IPS-18a (cell line): Measurements from ENCODE around the gene MAML2.

Experiments
- H3K27ac ChIP-seq: one replicate; pipeline ENCODE4 v1.5.1; 2013; ENCODE audit warnings: low read length
- H3K27me3 ChIP-seq: one replicate; pipeline ENCODE4 v1.6.1; 2013; ENCODE audit warnings: mild to moderate bottlenecking, low read length; ENCODE audit not compliant: control insufficient read depth, insufficient read depth
- H3K36me3 ChIP-seq: one replicate; pipeline ENCODE4 v1.6.1; 2013; ENCODE audit warnings: low read depth, low read length; ENCODE audit not compliant: control insufficient read depth
- H3K4me1 ChIP-seq: one replicate; pipeline ENCODE4 v1.6.1; 2013; ENCODE audit warnings: low read depth, low read length; ENCODE audit not compliant: control insufficient read depth
- H3K4me3 ChIP-seq: one replicate; pipeline ENCODE4 v1.5.1; 2013; ENCODE audit warnings: low read length
- H3K9ac ChIP-seq: one replicate; pipeline ENCODE4 v1.6.1; 2013; ENCODE audit warnings: mild to moderate bottlenecking, low read length, moderate library complexity
- H3K9me3 ChIP-seq: one replicate; pipeline ENCODE4 v1.6.1; 2013; ENCODE audit warnings: low read depth, low read length; ENCODE audit not compliant: control insufficient read depth

The MAML2 gene

GRCh38 chr11:96214777-96215109 lies 128.3 kb downstream of the MAML2 start:
- H3K27me3 ChIP-seq, result no peaks in the 10 kb centered on the region
- H3K36me3 ChIP-seq, result no peaks in the 10 kb centered on the region
- no peak overlapping the region for H3K9ac ChIP-seq
- no peaks in the 10 kb centered on the region for H3K9me3 ChIP-seq
- no peak overlapping the region for H3K27ac ChIP-seq
- no peak overlapping the region for H3K4me3 ChIP-seq
- H3K4me1 ChIP-seq, result no peaks in the 10 kb centered on the region

GRCh38 chr11:96213500-96213899 lies 129.5 kb downstream of the MAML2 start:
- Histone ChIP-seq H3K9me3 (no peaks in the 10 kb centered on the region), H3K9ac (no peak overlapping the region), H3K4me3 (no peak overlapping the region), H3K36me3 (no peaks in the 10 kb centered on the region), H3K27ac (no peak overlapping the region), H3K27me3 (no peaks in the 10 kb centered on the region), H3K4me1 (no peaks in the 10 kb centered on the region)

- Histone ChIP-seq H3K27me3 (no peaks in the 10 kb centered on the region), H3K9ac (no peak overlapping the region), H3K4me3 (no peak overlapping the region), H3K36me3 (no peaks in the 10 kb centered on the region), H3K9me3 (no peaks in the 10 kb centered on the region), H3K4me1 (peaks cover 8% of the 10 kb centered on the region), H3K27ac (no peak overlapping the region)
Observed at GRCh38 chr11:96211436-96211835, 131.6 kb downstream of the MAML2 start.

GRCh38 chr11:96207459-96208449 lies 135.2 kb downstream of the MAML2 start:
- H3K27ac ChIP-seq, result no peak overlapping the region

GRCh38 chr11:96206955-96207354 lies 136.0 kb downstream of the MAML2 start:
- no peaks in the 10 kb centered on the region for H3K9me3 ChIP-seq
- H3K36me3 ChIP-seq, result no peaks in the 10 kb centered on the region
- no peak overlapping the region for H3K9ac ChIP-seq
- peaks cover 8% of the 10 kb centered on the region for H3K4me1 ChIP-seq
- no peaks in the 10 kb centered on the region for H3K27me3 ChIP-seq
- no peak overlapping the region for H3K27ac ChIP-seq
- H3K4me3 ChIP-seq, result no peak overlapping the region

More at GRCh38 chr11:96207459-96208449, 135.2 kb downstream of the MAML2 start:
- Histone ChIP-seq H3K27me3 (no peaks in the 10 kb centered on the region), H3K36me3 (no peaks in the 10 kb centered on the region), H3K9ac (no peak overlapping the region), H3K4me3 (no peak overlapping the region), H3K9me3 (no peaks in the 10 kb centered on the region), H3K4me1 (peaks cover 8% of the 10 kb centered on the region)

- Histone ChIP-seq H3K27ac (no peak overlapping the region), H3K4me1 (peaks cover 8% of the 10 kb centered on the region), H3K9me3 (no peaks in the 10 kb centered on the region), H3K4me3 (no peak overlapping the region), H3K27me3 (no peaks in the 10 kb centered on the region), H3K9ac (no peak overlapping the region), H3K36me3 (no peaks in the 10 kb centered on the region)
Observed at GRCh38 chr11:96205460-96205809, 137.6 kb downstream of the MAML2 start.

GRCh38 chr11:96204721-96205459 lies 138.1 kb downstream of the MAML2 start:
- Histone ChIP-seq H3K4me1 (peaks cover 8% of the 10 kb centered on the region), H3K9ac (no peak overlapping the region), H3K27me3 (no peaks in the 10 kb centered on the region), H3K36me3 (no peaks in the 10 kb centered on the region), H3K27ac (no peak overlapping the region), H3K9me3 (no peaks in the 10 kb centered on the region), H3K4me3 (no peak overlapping the region)

GRCh38 chr11:96204366-96204659 lies 138.7 kb downstream of the MAML2 start:
- Histone ChIP-seq H3K27ac (no peak overlapping the region), H3K27me3 (no peaks in the 10 kb centered on the region), H3K4me1 (peaks cover 8% of the 10 kb centered on the region), H3K9me3 (no peaks in the 10 kb centered on the region), H3K9ac (no peak overlapping the region), H3K36me3 (no peaks in the 10 kb centered on the region), H3K4me3 (no peak overlapping the region)

GRCh38 chr11:96203567-96204365 lies 139.2 kb downstream of the MAML2 start:
- no peak overlapping the region for H3K4me3 ChIP-seq
- no peaks in the 10 kb centered on the region for H3K36me3 ChIP-seq
- peaks cover 8% of the 10 kb centered on the region for H3K4me1 ChIP-seq
- no peaks in the 10 kb centered on the region for H3K27me3 ChIP-seq
- no peaks in the 10 kb centered on the region for H3K9me3 ChIP-seq
- no peak overlapping the region for H3K27ac ChIP-seq
- H3K9ac ChIP-seq, result no peak overlapping the region

GRCh38 chr11:96200243-96200642 lies 142.8 kb downstream of the MAML2 start:
- no peak overlapping the region for H3K4me3 ChIP-seq
- H3K27me3 ChIP-seq, result no peaks in the 10 kb centered on the region
- H3K9ac ChIP-seq, result no peak overlapping the region
- no peaks in the 10 kb centered on the region for H3K9me3 ChIP-seq
- peaks cover 30% of the 10 kb centered on the region for H3K4me1 ChIP-seq
- H3K27ac ChIP-seq, result no peak overlapping the region
- H3K36me3 ChIP-seq, result no peaks in the 10 kb centered on the region

- Histone ChIP-seq H3K27ac (no peak overlapping the region), H3K4me3 (no peak overlapping the region), H3K27me3 (no peaks in the 10 kb centered on the region), H3K9ac (no peak overlapping the region), H3K4me1 (peaks cover 37% of the 10 kb centered on the region), H3K9me3 (no peaks in the 10 kb centered on the region), H3K36me3 (no peaks in the 10 kb centered on the region)
Observed at GRCh38 chr11:96199563-96200025, 143.4 kb downstream of the MAML2 start.
